Measurements from ENCODE around the gene ZSCAN22. TPM values are rescaled to one million over a fixed set of nuclear protein-coding genes. Genes with fewer than 3 reads are reported as not detected.

ZSCAN22 gene
- total and polyA plus RNA-seq, 2 experiments from 2014 or later, result 0.86 to 2.9 TPM

DNA sequence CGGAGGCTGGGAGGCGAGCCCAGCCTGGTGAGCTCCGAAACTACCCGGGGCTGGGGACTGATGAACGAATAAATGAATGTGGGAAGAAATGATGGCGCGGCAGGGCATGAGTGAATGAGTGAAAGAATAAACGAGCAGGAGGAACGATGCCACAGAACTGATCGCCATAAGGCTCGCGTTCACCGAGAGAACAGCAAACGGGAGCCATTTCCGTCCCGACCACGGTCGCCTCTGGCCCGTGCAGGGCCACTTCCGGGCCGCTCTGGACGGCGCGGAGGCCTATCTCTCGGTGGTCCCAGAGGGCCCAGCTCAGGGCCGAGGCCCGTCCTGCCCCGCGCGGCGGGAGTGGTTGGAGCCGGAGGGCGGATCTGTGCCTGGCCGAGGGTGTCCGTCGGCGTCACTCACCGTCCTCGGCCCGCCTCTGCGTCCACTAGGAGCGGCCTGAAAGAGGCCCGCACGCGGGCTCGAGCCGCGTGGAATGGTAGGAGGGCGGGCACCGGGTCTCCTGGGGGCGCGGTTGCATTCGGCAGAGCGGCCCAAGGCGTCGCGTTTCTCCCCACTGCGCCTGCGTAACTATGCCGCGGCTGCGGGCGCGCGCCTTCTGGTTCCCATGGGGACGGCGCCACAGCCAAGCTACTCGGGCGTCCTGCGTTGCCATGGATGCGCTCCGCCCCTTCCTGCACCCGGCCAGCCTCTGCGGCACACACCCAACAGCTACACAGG lies 35.6 kb downstream of the ZSCAN22 start, which contains the start of gene ZNF497 (continued):
- TF ChIP-seq ZNF462 (CRISPR knock-in tag; IDR thresholded peaks at IDR 0.05), result no peak
- TF ChIP-seq POLR2AphosphoS5 (IDR thresholded peaks at IDR 0.05; ENCODE audit: low read depth), result peak; percentile 86
- TF ChIP-seq, protein P1, sequence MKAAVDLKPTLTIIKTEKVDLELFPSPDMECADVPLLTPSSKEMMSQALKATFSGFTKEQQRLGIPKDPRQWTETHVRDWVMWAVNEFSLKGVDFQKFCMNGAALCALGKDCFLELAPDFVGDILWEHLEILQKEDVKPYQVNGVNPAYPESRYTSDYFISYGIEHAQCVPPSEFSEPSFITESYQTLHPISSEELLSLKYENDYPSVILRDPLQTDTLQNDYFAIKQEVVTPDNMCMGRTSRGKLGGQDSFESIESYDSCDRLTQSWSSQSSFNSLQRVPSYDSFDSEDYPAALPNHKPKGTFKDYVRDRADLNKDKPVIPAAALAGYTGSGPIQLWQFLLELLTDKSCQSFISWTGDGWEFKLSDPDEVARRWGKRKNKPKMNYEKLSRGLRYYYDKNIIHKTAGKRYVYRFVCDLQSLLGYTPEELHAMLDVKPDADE (IDR thresholded peaks at IDR 0.05), result peak; percentile 82
- TF ChIP-seq, protein P2, sequence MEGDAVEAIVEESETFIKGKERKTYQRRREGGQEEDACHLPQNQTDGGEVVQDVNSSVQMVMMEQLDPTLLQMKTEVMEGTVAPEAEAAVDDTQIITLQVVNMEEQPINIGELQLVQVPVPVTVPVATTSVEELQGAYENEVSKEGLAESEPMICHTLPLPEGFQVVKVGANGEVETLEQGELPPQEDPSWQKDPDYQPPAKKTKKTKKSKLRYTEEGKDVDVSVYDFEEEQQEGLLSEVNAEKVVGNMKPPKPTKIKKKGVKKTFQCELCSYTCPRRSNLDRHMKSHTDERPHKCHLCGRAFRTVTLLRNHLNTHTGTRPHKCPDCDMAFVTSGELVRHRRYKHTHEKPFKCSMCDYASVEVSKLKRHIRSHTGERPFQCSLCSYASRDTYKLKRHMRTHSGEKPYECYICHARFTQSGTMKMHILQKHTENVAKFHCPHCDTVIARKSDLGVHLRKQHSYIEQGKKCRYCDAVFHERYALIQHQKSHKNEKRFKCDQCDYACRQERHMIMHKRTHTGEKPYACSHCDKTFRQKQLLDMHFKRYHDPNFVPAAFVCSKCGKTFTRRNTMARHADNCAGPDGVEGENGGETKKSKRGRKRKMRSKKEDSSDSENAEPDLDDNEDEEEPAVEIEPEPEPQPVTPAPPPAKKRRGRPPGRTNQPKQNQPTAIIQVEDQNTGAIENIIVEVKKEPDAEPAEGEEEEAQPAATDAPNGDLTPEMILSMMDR (conservative IDR thresholded peaks at IDR 0.05; ENCODE audit: low read depth in 2 of 2), result no peak; a peak in 1 of 4 replicates
- no peak for TF ChIP-seq NANOG (IDR thresholded peaks at IDR 0.05; ENCODE audit: borderline replicate concordance)

All from GM23338 (cell line).